HCT116 (cell line): ENCODE data around the gene SEMA3G. TPM values are rescaled to one million over a fixed set of nuclear protein-coding genes. Genes with fewer than 3 reads are reported as not detected.

ENCODE experiments used
- ATAC-seq: fragments of 200-7000 bp; cut with Tn5 transposase; 2 replicates; pipeline ENCODE4 v1.9.1; 2020; ENCODE audit warnings: mild to moderate bottlenecking, moderate library complexity
- BruUV-seq: library from RNA; stranded (reverse); fragments of 400-500 nt; replicated peaks from 2 replicates; lab custom pipeline; 2021; lab: Mats Ljungman, UMichigan
- CTCF ChIA-PET: fragments of 300-600 bp; sonication (Branson Sonifier 250); formaldehyde crosslinking; loops from one replicate; lab custom pipeline; 2021; ENCODE audit warnings: antibody characterized with exemption; lab: Charles Lee
- POLR2A ChIA-PET: fragments of 300-600, 350-600 bp; sonication (Branson Sonifier 250); formaldehyde crosslinking; loops from one replicate; lab custom pipeline; 2021; ENCODE audit warnings: antibody characterized with exemption; lab: Charles Lee
- RAD21 ChIA-PET, 2 experiments: fragments of 300-600 bp; sonication (Branson Sonifier 250); formaldehyde crosslinking; loops; one replicate each; lab custom pipeline; 2023; ENCODE audit warnings: low total read pairs in 2 of 2; ENCODE audit not compliant: uncharacterized antibody in 2 of 2, unreplicated experiment in 2 of 2, low non-redundant PET in 1 of 2; lab: Charles Lee
- DNase-seq: peaks from one replicate; pipeline ENCODE4 v3.0.0-alpha.2; 2010; ENCODE audit warnings: low read depth, low spot score
- H2AFZ ChIP-seq: fragments of 200-600 bp; shearing (Covaris generic), sonication (generic); 2 replicates; pipeline ENCODE4 v1.6.1; 2017; ENCODE audit warnings: low read depth, mixed run types, mixed read lengths, antibody characterized with exemption, low read length; ENCODE audit not compliant: poor library complexity, severe bottlenecking
- H3K27ac ChIP-seq: 2 replicates; pipeline ENCODE4 v1.5.1; 2012; ENCODE audit warnings: low read depth, low read length
- H3K27me3 ChIP-seq: fragments of 200-600 bp; sonication (generic); 2 replicates; pipeline ENCODE4 v1.6.1; 2016; ENCODE audit warnings: mixed run types, low read length, mixed read lengths; ENCODE audit not compliant: insufficient read depth
- H3K36me3 ChIP-seq, 2 experiments: fragments of 200-500 bp in 1 of 2; fragments of 200-600 bp in 1 of 2; sonication (Bioruptor generic) in 1 of 2; sonication (generic) in 1 of 2; 2 replicates each; pipeline versions ENCODE4 v1.5.1 to v1.6.1; 2014 to 2016; ENCODE audit warnings: low read length in 2 of 2, inconsistent platforms in 1 of 2, mixed read lengths in 1 of 2, mixed run types in 1 of 2; ENCODE audit not compliant: insufficient read depth in 2 of 2, control insufficient read depth in 1 of 2
- H3K4me1 ChIP-seq, 2 experiments: fragments of 200-600 bp in 1 of 2; sonication (generic) in 1 of 2; 2 replicates each; pipeline versions ENCODE4 v1.5.1 to v1.6.1; 2012 to 2017; ENCODE audit warnings: low read length in 2 of 2, inconsistent platforms in 1 of 2, mild to moderate bottlenecking in 1 of 2, mixed read lengths in 1 of 2, mixed run types in 1 of 2, moderate library complexity in 1 of 2; ENCODE audit not compliant: insufficient read depth in 2 of 2, control insufficient read depth in 1 of 2
- H3K4me2 ChIP-seq: fragments of 200-600 bp; sonication (generic); 2 replicates; pipeline ENCODE4 v1.6.1; 2017; ENCODE audit warnings: mixed run types, low read length, mixed read lengths
- H3K4me3 ChIP-seq, 2 experiments: fragments of 200-600 bp in 1 of 2; sonication (generic) in 1 of 2; replicated peaks in 1 of 2; 2 replicates each; pipeline ENCODE4 v1.5.1; 2011 to 2016; ENCODE audit warnings: low read length in 2 of 2, control low read depth in 1 of 2, low read depth in 1 of 2, mild to moderate bottlenecking in 1 of 2, mixed read lengths in 1 of 2, mixed run types in 1 of 2
- H3K79me2 ChIP-seq: fragments of 200-600 bp; sonication (generic); 2 replicates; pipeline ENCODE4 v1.6.1; 2017; ENCODE audit warnings: mild to moderate bottlenecking, mixed run types, low read length, moderate library complexity, mixed read lengths; ENCODE audit not compliant: insufficient read depth
- H3K9ac ChIP-seq: fragments of 200-600 bp; sonication (generic); 2 replicates; pipeline ENCODE4 v1.6.1; 2016; ENCODE audit warnings: low read length, mixed read lengths
- H3K9me2 ChIP-seq: fragments of 200-600 bp; sonication (generic), shearing (Covaris generic); 2 replicates; pipeline ENCODE4 v1.6.1; 2017; ENCODE audit warnings: mixed run types, mild to moderate bottlenecking, moderate library complexity; ENCODE audit not compliant: insufficient read depth
- H3K9me3 ChIP-seq, 2 experiments: fragments of 200-500 bp in 1 of 2; fragments of 200-600 bp in 1 of 2; sonication (Bioruptor generic) in 1 of 2; sonication (generic) in 1 of 2; 2 replicates each; pipeline ENCODE4 v1.6.1; 2014 to 2017; ENCODE audit warnings: low read length in 2 of 2, mixed read lengths in 2 of 2, inconsistent platforms in 1 of 2, low read depth in 1 of 2, mild to moderate bottlenecking in 1 of 2, mixed run types in 1 of 2, moderate library complexity in 1 of 2; ENCODE audit not compliant: control insufficient read depth in 1 of 2, insufficient read depth in 1 of 2
- H4K20me1 ChIP-seq: fragments of 200-600 bp; sonication (generic), shearing (Covaris generic); 2 replicates; pipeline ENCODE4 v1.6.1; 2017; ENCODE audit warnings: mixed run types, mild to moderate bottlenecking, moderate library complexity; ENCODE audit not compliant: insufficient read depth
- CEBPB ChIP-seq: IDR thresholded peaks from 2 replicates; pipeline ENCODE4 v1.6.1; 2012; ENCODE audit warnings: low read depth
- EGR1 ChIP-seq: IDR thresholded peaks from 2 replicates; pipeline ENCODE4 v1.6.1; 2012; ENCODE audit warnings: low read depth
- EZH2phosphoT487 ChIP-seq: fragments of 200-600 bp; IDR thresholded peaks from 2 replicates; pipeline ENCODE4 v1.6.1; 2018; ENCODE audit warnings: antibody characterized with exemption, borderline replicate concordance
- POLR2AphosphoS5 ChIP-seq: IDR thresholded peaks from 2 replicates; pipeline ENCODE4 v1.6.1; 2011; ENCODE audit warnings: mild to moderate bottlenecking, low read depth, low read length, moderate library complexity
- REST ChIP-seq: IDR thresholded peaks from 2 replicates; pipeline ENCODE4 v1.6.1; 2012; ENCODE audit warnings: low read depth
- SIN3A ChIP-seq: IDR thresholded peaks from 2 replicates; pipeline ENCODE4 v1.6.1; 2012; ENCODE audit warnings: low read depth
- SP1 ChIP-seq: IDR thresholded peaks from 2 replicates; pipeline ENCODE4 v1.6.1; 2012; ENCODE audit warnings: low read depth
- TCF7L2 ChIP-seq: IDR thresholded peaks from 2 replicates; pipeline ENCODE4 v1.7.0; 2011; ENCODE audit warnings: borderline replicate concordance, inconsistent platforms; ENCODE audit not compliant: insufficient read depth, insufficient read length; ENCODE audit errors: extremely low read depth
- YY1 ChIP-seq: IDR thresholded peaks from 2 replicates; pipeline ENCODE4 v1.6.1; 2011; ENCODE audit warnings: low read length, low read depth, moderate library complexity, mild to moderate bottlenecking; ENCODE audit not compliant: insufficient replicate concordance; ENCODE audit errors: extremely low read depth
- intact Hi-C: fragments of 100-400 bp; cut with micrococcal nuclease; formaldehyde crosslinking; loops from 2 replicates; pipeline ENCODE4 v1.10.0; 2022
- total RNA-seq: library from RNA; stranded (reverse); gene quantifications from one replicate; pipeline ENCODE4 v1.2.1, GENCODE V29; 2021; ENCODE audit not compliant: unreplicated experiment

Gene SEMA3G
- total RNA-seq, 1 experiment from 2014 or later: 4.2 TPM

- Histone ChIP-seq H3K27ac (0 out of 2 replicates have a peak overlapping the region, but pooled peaks have one; percentile 67), H3K27me3 (no peaks in the 10 kb centered on the region), H3K9me2 (no peaks in the 10 kb centered on the region), H3K4me3 (peak overlapping the region; percentile 97 to 99; a peak in 3 of 4 replicates), H3K4me2 (peak overlapping the region; percentile 93), H4K20me1 (no peaks in the 10 kb centered on the region), H3K36me3 (peaks cover 27 to 50% of the 10 kb centered on the region in 2 experiments), H2AFZ (no peak overlapping the region)
- DNase-seq (no peak), ATAC-seq (no peak)
- TF ChIP-seq YY1 (no peak), EZH2phosphoT487 (no peak), TCF7L2 (no peak), CEBPB (no peak), SIN3A (no peak), EGR1 (no peak), REST (no peak), SP1 (no peak), POLR2AphosphoS5 (no peak)
- TF ChIP-seq, all 23 proteins: peak for 0
- CTCF ChIA-PET: no interaction called here
- no peaks in the 10 kb centered on the region for H3K9me3 ChIP-seq
- POLR2A ChIA-PET: no interaction called here
- intact Hi-C loops: no loop called here
- peaks cover 26% of the 10 kb centered on the region for H3K79me2 ChIP-seq
- BruUV-seq: TSS peak; percentile 53
- H3K4me1 ChIP-seq: peaks cover 11 to 26% of the 10 kb centered on the region in 2 experiments; a peak in 3 of 4 replicates
- H3K9ac ChIP-seq: peak overlapping the region; percentile 92
- RAD21 ChIA-PET: no interaction called here
These were observed 36.4 kb downstream of the SEMA3G start for GRCh38 chr3:52408466-52408865.
